GM12874 (cell line): ENCODE results near the gene ST8SIA2.

Experiments
- TF ChIP-seq, protein P1 (sequence below): IDR thresholded peaks from 2 replicates; pipeline ENCODE4 v1.5.1; 2011; ENCODE audit warnings: low read depth, mild to moderate bottlenecking, control low read depth, low read length, moderate library complexity; ENCODE audit not compliant: insufficient read depth

The ST8SIA2 gene

DNA sequence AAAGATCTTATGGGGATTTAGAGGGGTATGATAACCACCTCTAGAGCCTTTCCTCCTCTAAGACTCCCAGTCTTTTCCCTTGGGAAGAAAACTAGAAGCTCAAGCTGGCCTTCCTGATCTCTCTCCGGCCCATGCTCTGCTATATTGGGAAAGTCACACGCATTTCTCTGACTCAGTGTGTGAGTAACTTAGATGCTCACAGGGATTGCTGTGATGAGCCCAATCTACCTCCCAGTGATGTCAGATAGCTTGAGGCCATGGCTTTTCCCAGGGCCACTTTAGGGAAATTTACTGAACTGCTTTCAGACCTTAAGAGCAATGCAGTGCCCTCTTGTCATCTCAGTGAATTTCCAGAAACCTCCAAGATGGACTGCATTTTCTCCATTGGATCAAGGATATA, 8.6 kb upstream of the ST8SIA2 start:
- TF ChIP-seq, protein P1, sequence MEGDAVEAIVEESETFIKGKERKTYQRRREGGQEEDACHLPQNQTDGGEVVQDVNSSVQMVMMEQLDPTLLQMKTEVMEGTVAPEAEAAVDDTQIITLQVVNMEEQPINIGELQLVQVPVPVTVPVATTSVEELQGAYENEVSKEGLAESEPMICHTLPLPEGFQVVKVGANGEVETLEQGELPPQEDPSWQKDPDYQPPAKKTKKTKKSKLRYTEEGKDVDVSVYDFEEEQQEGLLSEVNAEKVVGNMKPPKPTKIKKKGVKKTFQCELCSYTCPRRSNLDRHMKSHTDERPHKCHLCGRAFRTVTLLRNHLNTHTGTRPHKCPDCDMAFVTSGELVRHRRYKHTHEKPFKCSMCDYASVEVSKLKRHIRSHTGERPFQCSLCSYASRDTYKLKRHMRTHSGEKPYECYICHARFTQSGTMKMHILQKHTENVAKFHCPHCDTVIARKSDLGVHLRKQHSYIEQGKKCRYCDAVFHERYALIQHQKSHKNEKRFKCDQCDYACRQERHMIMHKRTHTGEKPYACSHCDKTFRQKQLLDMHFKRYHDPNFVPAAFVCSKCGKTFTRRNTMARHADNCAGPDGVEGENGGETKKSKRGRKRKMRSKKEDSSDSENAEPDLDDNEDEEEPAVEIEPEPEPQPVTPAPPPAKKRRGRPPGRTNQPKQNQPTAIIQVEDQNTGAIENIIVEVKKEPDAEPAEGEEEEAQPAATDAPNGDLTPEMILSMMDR: no peak

DNA sequence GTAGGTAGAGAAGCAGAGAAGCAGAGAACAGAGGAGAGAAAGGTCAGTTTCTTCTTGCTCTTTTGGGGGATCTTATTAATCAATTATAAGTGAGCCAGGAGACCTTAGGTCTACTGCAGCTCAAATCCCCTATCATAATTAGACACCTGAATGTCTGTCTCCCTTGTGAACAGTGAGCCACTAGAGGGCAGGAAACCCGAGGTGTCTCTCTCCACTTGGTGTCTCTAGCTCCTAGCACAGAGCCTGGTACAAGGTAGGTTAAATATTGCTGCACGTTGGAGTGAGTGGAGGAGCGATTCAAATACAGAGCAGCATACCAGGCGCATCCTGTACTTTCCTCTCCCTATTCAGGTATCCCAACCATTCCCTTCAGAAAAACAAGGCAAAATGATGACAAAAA, 2.0 kb upstream of the ST8SIA2 start:
- TF ChIP-seq, protein P1: peak; percentile 46

DNA sequence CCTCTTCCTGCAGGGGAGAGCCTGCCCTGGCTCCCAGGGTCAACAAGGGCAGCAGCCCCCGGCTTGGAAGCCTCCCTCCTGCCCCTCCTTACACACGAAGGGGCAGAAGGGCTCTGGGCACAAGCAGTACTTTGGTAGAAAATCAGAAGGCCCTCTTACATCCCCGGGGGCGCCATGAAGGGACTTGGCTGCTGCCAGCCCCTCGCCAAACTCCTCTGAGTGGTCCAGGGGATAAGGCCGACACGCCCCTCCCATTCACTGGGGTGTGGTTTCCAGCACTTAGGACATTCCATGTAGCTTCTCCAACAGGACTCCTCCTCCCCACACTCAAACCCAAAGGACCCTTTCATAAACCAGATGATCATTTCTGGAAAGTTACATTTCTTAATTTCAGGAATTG, 1.2 kb upstream of the ST8SIA2 start:
- TF ChIP-seq, protein P1: no peak

DNA sequence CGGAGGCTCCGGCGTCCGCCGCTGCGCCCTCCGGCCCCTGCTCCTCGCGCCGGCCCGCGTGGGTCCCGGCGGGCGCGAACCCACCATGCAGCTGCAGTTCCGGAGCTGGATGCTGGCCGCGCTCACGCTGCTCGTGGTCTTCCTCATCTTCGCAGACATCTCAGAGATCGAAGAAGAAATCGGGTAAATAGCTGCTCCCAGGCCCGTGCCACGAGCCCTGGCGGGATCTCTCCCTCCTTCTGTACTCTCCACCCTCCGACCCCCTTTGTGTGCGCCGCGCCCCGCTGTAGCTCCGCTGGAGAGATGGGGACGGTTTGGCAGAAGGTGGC, 263 bp downstream of the ST8SIA2 start:
- TF ChIP-seq, protein P1: no peak

DNA sequence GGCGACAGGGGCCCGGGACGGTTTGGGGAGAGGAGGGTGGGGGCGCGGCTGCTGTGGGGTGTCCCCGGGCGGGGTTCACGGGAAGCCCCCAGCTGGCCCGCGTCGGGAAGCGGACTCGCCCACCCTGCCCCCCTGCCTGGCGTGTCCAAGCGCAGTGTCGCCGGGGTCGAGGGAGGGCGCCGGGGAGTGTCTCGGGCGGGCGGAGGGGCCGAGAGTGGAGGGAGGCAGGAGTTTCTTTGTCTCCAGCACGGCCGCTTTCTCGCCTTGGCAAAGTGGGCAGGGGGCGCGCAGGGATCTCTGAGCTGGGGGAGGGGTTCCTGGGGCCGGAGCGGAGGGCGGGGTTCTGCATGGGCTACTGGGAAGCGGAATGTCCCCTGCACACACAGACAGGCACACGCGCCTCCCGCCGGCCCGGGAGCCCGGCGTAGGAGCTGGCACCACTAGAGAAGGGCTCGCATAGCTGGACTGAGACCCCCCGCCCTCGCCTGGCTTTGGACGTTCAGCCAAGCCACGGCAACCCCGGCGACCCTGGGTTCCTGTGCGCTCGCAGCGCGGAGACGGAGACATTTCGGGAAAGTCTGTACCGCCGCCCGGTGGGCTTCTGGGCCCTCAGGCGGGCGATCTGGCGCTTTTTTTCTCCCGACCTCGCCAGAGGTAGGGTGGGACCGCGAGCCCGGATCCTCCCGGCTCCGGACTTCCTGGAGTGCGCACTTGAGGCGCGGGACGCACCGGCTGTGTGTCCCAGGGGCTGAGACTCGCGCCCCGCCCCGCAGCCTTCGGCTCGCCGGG, 822 bp downstream of the ST8SIA2 start:
- TF ChIP-seq, protein P1: no peak

DNA sequence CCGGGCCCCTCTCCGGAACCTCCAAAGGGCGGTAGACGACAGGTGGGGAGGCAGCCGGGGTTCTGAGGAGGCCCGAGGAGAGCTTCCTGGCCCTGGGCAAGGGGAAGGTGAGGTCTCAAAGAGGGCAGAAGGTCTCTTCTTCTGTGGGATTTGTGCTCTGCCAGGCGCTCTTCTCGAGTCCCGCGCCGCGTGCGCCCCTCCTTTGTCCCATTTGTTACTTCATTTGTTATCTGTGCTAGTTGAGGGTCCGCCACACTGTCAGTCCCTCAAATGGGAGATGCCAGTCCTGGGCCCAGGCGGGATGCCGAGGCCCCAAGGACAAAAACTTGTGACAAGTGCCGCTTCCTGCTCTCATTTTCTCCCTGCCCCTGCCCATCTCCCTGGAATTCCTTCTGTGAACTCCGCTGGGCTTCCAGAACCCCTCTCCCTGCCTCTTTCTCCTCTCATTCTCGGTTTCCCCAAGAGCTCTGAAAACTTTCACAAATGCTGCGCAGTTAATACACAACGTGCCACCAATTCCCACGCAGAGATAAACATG, 1.5 kb downstream of the ST8SIA2 start:
- TF ChIP-seq, protein P1: no peak

DNA sequence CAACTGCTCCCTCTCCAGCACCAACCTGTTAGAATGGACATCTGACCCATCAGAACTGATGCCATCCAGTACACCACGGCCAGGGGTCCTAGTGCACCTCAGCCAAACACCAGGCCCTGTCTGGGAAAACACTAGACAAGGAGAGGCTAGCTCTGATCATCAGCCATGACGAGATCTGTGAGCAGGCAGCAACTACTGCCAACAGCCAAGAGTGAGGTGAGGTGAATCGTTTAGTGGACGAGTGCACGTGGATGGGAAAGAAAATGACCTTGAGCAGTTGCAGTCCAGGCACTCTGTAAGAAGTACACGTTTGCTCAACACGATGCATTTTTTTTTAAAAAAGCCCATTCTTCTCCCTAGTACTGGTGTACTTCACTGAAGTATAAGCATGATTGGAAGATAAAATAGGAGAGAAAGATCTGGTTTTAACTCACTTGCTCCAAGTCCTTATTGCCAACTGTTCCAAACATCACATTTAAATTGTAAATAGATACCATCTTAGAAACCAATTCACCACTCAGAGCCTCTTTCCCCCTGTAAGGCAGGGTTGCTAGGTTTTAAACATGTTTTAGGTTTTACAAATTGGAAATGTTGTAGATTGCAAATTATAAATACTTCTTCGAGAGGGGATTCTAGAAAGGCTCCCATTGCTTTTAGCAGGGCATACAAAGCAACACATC, 5.7 kb downstream of the ST8SIA2 start:
- TF ChIP-seq, protein P1: no peak
